Measurements from ENCODE around the gene TEAD4.

The TEAD4 gene

DNA sequence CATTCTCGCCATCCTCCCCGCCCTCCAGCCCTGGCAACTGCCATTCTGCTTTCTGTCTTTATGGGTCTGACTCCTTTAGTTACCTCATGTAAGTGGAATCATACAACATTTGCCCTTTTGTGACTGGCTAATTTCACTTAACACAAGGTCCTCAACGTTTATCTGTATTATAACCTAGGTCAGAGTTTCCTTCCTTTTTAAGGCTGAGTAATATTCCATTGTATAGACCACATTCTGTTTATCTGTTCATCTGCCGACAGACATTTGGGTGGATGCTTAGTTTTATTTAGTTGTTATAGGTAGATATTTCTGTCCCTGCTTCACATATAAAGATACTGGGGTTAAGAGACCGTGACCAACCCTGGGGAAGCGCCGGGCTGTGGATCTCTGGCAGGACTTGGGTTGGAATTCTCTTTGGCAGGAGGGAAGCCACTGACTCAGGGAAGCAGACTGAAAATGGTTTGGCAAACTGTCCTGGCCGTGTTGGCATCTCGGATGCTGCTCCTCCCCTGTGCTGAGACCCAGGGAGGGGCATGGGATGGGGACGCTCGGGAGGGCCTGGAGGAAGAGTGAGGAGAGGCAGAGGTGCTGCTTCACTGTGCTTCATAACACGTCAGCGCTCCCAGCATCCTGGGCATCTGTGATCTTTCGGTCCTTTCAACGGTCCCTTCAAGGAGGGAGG is 38.9 kb downstream of the TEAD4 start:
- TF ChIP-seq, protein P1, sequence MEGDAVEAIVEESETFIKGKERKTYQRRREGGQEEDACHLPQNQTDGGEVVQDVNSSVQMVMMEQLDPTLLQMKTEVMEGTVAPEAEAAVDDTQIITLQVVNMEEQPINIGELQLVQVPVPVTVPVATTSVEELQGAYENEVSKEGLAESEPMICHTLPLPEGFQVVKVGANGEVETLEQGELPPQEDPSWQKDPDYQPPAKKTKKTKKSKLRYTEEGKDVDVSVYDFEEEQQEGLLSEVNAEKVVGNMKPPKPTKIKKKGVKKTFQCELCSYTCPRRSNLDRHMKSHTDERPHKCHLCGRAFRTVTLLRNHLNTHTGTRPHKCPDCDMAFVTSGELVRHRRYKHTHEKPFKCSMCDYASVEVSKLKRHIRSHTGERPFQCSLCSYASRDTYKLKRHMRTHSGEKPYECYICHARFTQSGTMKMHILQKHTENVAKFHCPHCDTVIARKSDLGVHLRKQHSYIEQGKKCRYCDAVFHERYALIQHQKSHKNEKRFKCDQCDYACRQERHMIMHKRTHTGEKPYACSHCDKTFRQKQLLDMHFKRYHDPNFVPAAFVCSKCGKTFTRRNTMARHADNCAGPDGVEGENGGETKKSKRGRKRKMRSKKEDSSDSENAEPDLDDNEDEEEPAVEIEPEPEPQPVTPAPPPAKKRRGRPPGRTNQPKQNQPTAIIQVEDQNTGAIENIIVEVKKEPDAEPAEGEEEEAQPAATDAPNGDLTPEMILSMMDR (IDR thresholded peaks at IDR 0.05; ENCODE audit: insufficient read depth, low read length, poor library complexity, severe bottlenecking) = no peak
- Histone ChIP-seq H3K36me3 (ENCODE audit: control insufficient read depth, insufficient read depth, low read length) (no peaks in the 10 kb centered on the region), H3K4me3 (replicated peaks; ENCODE audit: low read depth, low read length) (no peak overlapping the region), H3K27me3 (replicated peaks; ENCODE audit: control insufficient read depth, insufficient read depth, low read length) (no peaks in the 10 kb centered on the region; the same call in 1 of the 2 replicates)
- DNase-seq (ENCODE audit: extremely low read depth, insufficient read length) = no peak

- no peak for DNase-seq (ENCODE audit: extremely low read depth, insufficient read length)
- TF ChIP-seq, protein P1 (IDR thresholded peaks at IDR 0.05; ENCODE audit: insufficient read depth, low read length, poor library complexity, severe bottlenecking) = no peak
- H3K27me3 ChIP-seq (replicated peaks; ENCODE audit: control insufficient read depth, insufficient read depth, low read length) = no peaks in the 10 kb centered on the region; the same call in 1 of the 2 replicates
- no peak overlapping the region for H3K4me3 ChIP-seq (replicated peaks; ENCODE audit: low read depth, low read length)
- no peaks in the 10 kb centered on the region for H3K36me3 ChIP-seq (ENCODE audit: control insufficient read depth, insufficient read depth, low read length)
Observed at GRCh38 chr12:2998789-2999264, 39.6 kb downstream of the TEAD4 start.

- TF ChIP-seq, protein P1 (IDR thresholded peaks at IDR 0.05; ENCODE audit: insufficient read depth, low read length, poor library complexity, severe bottlenecking) = no peak
- no peak for DNase-seq (ENCODE audit: extremely low read depth, insufficient read length)
- no peaks in the 10 kb centered on the region for H3K36me3 ChIP-seq (ENCODE audit: control insufficient read depth, insufficient read depth, low read length)
- no peaks in the 10 kb centered on the region; the same call in 1 of the 2 replicates for H3K27me3 ChIP-seq (replicated peaks; ENCODE audit: control insufficient read depth, insufficient read depth, low read length)
- H3K4me3 ChIP-seq (replicated peaks; ENCODE audit: low read depth, low read length) = no peak overlapping the region
Observed at GRCh38 chr12:2999265-2999841, 40.2 kb downstream of the TEAD4 start.

- TF ChIP-seq, protein P1 (IDR thresholded peaks at IDR 0.05; ENCODE audit: insufficient read depth, low read length, poor library complexity, severe bottlenecking) = no peak
- no peak for DNase-seq (ENCODE audit: extremely low read depth, insufficient read length)
- no peaks in the 10 kb centered on the region for H3K36me3 ChIP-seq (ENCODE audit: control insufficient read depth, insufficient read depth, low read length)
- no peaks in the 10 kb centered on the region; the same call in 1 of the 2 replicates for H3K27me3 ChIP-seq (replicated peaks; ENCODE audit: control insufficient read depth, insufficient read depth, low read length)
- H3K4me3 ChIP-seq (replicated peaks; ENCODE audit: low read depth, low read length) = no peak overlapping the region
Observed at GRCh38 chr12:3000548-3001275, 41.5 kb downstream of the TEAD4 start.

GRCh38 chr12:3002646-3003045 is 43.4 kb downstream of the TEAD4 start:
- Histone ChIP-seq H3K27me3 (replicated peaks; ENCODE audit: control insufficient read depth, insufficient read depth, low read length) (no peaks in the 10 kb centered on the region; the same call in 1 of the 2 replicates), H3K4me3 (replicated peaks; ENCODE audit: low read depth, low read length) (no peak overlapping the region), H3K36me3 (ENCODE audit: control insufficient read depth, insufficient read depth, low read length) (no peaks in the 10 kb centered on the region)
- TF ChIP-seq, protein P1 (IDR thresholded peaks at IDR 0.05; ENCODE audit: insufficient read depth, low read length, poor library complexity, severe bottlenecking) = no peak
- no peak for DNase-seq (ENCODE audit: extremely low read depth, insufficient read length)

Data from GM06990 (cell line).